CD4-positive, alpha-beta T cell treated with Interleukin-10 for 1 hour (primary cell): ENCODE results near the gene NFIX.

Source experiments
- DNase-seq: peaks from one replicate; pipeline ENCODE4 v3.0.0-alpha.2; 2020

NFIX gene

DNA sequence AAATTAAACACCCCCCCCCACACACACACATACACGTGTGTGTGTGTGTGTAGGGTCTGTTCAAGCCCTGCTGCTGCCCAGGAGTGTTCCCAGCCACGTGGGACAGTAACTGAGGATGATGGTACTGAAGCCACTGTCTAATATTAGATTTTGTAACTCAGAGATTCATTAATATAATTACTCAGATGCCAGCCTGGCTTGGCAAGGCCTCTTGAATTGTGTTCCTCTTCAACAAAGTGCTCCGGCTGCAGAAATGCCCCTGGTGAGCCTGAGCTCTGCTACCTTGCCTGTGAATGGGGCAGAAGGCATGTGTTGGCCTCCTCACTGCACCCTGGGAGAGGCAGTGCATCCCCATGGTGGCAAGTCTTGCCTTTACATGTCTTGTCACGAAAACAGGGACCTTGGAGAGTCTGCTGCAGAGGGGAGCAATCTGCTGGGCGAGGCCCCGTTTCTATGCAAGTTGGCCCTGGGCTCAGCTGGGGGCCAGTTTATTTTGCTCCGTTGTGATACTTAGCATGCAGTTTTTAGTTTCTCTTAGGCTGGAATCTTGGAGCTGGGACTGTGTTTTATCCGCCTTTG, 44.0 kb downstream of the NFIX start:
- DNase-seq = no peak

DNA sequence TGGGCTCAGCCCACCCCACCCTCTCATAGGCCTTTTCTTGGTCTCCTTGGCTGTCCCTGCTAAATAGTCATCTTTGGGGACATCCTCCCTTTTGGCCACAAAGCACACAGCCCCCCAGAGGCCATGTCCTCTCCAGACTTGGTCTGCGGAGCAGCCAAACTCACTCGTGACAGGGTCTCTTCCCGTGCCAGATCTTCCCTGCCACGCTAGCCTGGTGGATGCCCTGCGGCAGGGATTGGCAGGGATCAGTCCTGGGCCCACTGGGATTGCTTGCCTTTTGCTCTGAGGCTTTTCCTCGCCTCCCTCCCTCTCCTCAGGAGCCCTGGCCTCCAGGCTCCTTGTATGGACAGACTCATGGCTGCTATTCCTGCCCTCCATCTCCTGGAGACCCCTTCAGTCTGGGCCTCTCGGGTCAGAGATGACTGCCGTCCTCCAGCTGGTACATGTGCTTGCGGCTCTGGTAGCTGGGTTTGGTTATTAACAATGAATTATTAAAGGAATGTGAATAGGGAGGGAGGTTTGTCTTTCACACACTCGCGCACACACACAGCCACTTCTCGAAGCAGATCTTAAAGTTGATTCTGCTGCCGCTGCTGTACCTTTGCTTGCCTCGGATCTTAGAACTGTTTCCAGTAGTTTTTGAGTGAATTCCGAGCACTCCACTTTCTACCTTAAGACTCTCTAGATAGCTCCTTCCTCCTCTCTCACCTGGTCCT, 45.1 kb downstream of the NFIX start:
- DNase-seq = no peak

DNA sequence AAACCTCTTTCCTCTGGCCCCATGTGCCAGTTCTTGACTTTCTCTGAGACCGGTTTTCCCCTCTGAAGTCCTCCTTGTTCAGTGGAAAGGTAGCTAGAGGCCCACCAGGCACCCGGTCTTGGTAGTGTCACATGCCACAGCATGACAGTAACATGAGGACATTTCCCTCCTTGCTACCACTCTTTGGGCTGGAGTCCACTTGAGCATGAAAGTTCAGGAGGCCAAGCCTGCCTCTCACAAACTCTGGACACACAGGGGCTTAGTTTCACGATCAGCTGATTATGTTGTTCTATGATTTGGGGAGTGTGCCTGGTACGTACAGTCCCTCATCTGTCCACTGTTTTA, 45.6 kb downstream of the NFIX start:
- no peak for DNase-seq

DNA sequence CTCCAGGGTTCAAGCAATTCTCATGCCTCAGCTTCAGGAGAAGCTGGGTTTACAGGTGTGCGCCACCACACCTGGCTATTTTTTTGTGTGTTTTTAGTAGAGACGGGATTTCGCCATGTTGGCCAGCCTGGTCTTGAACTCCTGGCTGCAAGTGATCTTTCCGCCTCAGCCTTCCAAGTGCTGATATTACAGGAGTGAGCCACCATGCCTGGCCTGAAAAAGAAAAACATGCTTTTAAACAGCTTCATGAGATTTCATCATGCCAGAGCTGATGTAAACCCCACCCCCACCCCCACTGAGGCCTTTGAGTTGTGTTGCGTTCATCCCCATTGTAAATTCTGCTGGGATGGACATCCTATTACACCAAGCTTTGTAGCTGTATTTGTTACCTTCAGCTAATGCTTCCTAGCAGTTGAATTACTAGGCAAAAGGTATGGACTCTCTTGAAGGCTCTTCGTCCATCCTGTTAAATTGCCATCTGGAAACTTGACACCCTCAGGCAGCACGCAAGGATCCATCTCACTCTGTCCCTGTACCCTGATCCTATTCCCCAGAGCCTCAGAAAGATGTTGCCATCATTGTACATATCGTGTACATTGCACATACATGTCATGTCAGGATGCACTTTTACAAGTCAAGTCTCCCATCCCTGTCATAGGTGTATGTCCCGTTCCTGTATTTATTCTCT, 47.3 kb downstream of the NFIX start:
- DNase-seq = no peak

DNA sequence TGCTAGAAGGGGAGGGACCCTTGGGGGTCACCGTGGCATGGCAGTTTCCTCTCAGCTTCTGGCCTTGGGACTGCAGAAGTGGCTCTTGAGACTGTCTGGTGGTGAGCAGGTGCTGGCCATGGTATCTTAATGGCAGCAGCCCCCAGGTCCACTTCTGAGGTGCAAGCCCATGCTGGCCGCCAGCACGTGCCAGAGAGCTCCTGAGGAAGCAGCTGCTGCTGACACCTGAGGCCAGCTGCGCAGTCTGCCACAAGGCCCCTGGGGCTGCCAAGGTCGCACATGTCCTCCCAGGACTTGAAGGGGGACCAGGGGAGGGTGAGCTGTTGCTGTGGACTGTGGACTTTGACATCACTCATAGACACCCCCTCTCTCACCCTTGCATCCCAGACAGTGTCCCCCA, 48.0 kb downstream of the NFIX start:
- DNase-seq = no peak

DNA sequence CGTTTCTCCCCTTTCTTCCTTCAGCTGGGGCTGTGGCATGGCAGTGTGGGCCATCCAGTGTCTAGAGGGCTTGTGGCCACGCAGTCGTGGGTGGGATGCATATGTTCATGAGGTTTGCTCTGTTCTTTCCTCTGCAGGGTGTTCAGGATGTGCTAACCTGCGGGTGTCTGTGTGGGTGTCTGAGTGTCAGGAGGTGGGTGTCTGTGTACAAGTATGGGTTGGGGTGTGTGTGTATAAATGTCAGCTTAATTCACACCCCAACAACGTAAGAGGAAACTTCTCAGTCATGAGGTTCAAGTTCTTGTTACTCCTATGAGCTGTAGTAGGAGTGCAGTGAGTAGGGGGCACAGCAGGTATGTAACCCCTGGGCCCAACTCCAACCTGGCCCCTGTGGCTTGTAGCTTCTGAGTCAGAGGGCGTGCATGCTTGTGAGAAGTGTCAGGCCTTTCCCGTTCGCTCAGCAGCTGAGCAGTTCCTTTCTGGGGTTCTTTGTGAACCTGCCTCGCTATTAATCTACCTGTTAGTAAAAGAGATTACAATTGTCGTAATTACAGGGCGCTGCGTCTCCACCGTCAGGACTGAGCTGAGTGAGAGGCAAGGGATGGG, 49.1 kb downstream of the NFIX start:
- peak; percentile 65 for DNase-seq

DNA sequence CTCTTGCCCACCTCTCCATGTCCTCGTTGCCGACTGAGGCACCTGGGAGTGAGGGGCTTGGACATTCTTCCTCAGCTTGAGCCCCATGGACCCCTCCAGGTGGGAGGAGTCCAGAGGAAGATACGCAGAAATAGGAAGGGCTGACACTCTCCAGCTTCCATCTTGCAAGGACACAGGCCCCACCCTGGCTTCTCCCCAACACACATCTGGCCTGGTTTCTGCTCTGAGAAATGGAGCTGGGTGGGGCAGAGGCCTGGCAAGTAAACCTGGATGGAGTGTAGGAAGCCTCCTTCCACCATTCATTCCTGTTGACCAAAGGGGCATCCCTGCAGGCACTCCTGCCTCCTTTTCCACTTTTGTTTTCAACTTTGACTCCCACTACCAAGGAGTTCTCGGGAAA, 50.5 kb downstream of the NFIX start:
- DNase-seq = no peak

DNA sequence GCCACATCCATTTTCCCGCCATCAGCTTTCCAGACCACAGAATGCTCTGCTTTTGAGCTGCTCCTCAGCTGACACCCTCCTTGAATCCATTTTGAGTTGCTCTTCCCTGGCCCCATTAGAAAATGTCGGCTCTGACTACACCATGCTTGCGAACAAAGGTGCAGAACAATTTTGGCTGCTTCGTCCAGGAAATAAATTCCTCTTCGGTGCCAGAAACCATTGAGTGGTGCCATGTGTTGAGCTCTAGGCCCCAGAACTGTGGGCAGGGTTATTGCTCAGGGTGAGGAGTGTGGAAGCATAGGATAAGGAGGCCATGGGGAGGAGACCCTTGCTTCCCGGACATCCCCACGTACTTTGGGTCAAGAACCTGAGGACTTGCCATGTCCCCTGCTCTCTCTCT, 52.1 kb downstream of the NFIX start:
- DNase-seq = no peak

DNA sequence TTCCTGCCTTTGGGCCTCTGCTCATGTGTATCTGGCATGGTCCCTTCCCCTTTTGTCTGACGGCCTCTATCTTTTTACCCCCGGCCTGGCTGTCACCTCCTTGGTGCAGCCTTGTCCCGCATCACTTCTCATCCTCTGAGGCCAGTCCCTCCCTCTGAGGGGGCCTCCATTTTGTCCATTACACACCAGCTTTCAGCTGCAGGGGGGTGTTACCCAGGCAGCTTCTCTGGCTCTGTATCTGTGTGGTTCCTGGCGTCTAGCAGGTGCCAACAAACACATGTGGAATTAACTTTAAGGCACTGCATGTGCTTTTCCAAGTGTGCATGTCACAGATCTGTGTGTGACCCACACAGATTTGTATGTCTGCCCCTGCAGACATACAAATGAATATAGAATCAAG, 55.0 kb downstream of the NFIX start:
- DNase-seq = no peak

DNA sequence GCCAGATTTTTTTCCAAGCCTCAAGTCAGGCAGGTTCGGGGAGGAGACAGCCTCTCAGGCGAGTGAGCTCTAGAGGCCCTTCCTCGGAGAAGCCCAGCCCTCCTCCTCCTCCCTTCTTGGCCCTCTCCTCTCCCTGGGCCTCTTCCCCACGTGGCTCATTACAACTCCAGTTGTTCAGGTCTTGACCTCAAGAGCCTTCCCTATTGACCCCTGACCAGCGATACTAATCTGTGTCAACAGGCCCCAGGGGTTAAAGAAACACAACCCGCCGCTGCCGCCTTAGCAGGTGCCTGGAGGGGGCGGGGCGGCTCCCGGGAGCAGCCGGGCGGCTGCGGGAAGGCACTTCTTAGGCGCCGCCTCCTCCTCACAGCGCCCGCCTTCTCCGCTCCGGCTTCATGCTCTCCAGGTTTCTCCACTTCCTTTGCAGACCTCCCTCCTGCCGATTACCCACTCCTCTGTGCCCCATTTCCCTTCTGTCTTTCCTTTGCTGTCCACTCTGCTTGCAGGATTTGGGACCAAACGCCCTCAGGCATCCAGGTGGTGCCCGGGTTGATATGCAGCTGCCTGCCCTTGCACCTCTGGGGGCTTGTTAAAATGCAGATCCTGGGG, 56.4 kb downstream of the NFIX start:
- no peak for DNase-seq

DNA sequence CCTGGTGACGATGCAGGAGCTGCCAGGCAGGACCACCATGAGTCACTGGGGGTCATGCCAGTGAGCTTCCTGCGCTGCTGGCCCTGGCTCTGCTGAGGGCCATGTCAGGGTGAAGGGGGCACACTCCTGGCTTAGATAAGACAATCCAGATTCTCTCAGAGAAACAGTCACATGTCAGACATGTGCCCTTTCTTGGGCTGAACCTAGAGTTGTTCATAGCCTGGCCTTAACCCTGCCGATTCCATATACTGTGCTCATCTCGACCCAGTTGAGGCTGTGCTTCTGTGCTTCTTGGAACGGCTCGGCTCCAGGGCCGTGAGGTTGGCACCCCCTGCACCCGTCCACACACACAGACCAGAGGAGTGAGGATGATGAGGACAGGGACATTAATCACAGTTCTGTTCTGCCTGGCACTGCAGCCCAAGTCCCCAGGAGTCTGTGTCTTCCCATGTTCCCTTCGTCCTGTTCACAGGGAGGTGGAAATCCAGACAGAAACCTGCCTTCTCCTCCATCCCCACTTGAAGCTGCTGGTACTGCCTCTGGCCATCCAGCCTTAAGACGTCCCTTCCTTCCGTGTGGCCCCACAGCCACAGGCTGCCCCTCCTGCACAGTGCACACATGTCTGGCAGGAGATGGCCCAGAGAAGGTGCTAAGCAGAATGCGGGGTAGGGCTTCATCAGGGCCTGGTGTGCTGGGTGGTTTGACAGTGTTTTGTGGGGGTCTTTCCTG, 57.3 kb downstream of the NFIX start:
- DNase-seq = no peak

DNA sequence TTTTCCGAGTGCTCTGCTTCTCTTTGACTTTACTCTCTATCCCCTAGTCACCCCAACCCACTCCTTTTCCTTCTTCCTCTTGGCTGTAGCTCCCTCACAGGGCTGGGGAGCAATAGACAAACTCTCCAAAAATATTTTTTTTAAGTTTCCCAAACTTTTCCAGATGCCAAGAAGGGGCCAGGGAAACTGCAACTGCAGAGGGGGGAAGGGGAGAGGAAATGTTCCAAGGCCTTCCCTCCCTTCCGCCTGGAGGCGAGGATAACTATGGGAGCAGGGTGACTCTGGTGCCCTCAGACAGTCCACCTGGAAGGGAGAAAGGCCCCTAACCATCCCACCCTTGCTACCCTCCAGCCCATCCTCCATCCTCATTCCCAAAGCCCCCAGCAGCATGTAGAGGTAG, 58.0 kb downstream of the NFIX start:
- DNase-seq = no peak

DNA sequence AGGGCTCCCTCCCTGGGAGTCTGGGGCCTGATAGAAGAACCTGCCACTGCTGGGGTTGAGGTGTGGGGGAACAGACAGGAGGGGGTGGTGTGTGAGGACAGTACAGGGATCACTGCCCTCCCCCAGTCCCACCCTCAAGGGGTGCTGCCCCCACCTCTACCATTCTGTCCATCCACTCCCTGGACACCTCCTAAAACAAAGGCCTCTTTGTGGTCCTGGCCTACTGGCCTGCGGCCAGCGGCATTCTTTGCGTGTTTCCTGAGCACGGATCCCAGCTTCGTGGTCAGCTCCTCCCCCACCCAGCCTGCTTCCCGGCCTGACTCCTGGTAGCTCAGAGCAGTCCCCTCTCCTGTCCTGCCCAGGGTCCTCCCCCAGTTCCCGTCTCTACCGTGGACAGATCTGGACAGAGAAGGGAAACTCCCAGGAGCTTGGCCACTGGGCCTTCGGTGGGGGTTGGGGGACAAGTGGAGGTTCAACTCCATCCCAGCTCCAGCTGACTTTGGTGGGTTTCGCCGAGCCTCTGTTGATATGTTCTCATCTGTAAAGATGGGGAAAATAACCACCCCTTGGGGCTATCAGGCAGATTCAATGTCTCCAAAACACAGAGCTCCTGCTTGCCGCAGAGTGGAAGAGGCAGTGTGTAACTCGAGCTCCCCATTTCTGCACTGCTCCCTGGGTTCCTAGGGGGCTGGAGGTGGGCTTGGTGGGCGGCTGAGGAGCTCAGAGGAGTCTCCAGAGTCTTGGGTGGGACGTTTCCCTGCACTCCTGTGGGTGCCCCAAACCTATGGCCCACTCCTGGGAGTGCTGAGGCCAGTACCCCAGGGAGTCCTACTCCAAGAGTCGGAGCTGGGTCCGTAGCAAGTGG, 58.7 kb downstream of the NFIX start:
- DNase-seq = no peak

DNA sequence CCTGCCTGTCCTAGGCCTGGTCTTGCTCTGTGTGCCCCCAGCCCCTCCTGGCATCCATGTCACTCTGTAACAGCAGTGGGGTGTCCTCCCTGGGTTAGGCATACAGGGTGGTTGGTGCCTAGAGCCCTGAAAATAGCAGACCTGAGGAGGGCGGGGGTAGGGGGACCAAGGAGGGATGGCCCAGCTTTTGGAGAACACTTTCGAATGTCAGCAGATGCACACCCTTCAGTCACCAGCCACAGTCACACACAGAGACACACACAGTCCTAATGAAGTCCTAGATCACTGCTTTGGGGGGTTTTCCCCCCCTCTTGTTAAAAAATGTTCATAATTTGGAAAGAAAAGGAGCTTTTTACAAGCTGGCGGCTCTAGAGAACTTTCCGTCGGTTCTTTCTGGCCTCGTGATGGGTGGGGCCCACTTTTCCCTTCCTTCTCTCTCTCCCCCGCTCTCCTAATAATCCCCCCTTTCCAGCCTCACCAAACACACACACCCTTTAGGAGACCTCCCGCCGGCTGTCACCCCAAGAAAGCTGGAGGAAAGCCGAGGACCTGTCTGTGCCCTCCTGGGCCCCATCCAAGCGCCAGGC, 59.4 kb downstream of the NFIX start:
- no peak for DNase-seq

DNA sequence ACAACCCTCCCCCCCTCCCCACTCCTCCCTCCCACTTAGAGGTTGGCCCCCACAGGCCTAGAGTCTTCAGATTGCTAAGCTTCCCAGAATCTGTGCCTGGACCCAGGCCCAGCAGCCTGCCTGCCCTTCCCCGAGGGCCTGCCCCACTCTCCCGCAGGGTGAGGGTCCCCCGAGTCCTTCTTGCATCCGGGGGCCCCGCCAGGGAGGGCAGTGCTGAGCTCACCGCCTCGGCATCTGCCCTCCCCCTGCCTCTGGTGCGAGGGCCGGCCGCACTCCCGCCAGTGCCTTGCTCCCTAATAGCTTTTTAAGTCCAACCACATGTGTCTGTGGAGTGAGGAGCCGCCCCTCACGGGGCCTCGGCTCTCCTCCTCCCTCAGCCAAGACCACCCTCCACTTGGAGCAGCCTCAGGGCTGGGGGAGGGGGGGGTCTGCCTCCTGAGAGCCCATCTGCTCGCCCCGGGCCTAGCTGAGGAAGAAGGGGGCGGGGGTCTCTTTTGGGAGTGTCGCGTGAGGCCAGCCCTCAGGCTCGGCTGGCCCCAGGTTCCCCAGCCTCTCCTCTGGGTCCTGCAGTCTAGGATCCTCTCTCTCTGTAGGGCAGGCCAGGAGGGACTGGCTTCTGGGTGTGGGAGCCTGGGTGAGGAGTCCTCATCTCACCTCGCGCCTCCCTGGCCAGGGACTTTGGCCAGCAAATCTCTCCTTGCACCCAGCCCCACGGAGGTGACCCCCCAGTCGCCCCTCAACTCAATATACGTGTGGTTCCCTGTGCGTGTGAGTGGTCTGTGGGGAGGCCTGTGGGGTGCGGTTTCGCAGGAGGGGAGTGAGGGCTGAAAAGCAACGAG, 60.2 kb downstream of the NFIX start:
- DNase-seq = no peak

DNA sequence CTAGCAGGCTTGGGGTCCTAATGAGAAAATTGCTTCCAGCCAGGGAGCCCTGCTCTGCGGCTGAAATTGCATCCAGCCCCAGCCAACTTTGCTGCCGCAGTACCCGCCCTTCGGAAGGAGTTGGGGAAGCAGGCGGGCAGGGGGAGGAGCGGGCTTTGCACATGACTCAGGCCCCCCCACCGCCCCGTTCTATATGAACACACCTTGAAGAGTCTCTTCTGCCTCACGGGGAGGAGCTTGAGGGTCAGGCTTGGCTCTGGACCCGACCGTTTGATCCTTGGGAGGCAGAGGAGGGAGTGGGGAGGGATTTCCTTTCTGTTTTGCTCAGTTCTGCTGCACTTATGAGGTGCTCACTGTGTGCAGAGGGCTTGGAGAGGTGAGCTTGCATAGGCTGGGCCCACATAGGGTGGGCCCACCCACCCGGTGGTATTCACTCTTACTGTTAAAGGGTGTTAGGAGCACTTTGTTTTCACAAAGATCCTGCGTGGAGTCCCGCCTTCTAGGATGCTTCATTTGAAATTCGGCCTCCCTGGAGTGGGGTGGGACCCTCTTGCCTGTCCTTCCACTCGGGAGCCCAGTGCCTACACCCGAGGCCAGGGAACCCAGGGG, 60.9 kb downstream of the NFIX start:
- no peak for DNase-seq

DNA sequence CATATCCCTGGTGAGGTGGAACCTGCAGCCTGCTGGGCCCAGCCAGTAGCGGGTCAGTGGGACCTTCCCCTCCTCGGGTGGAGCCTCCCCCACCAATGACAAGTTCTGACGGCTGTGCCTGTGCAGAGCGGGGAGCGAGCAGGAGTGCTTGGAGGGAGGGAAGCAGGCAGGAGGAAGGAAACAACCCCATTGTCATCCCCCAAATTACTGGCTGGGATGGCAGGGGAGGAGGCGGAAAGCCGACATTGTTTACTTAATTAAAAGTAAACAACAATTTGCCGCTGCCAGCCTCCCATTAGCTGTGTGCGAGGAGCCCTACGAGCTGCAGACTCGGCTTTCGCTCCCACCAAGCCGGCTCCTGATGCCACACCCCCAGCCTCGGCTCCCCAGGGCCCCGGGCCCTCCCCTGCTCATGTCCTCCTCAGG, 61.9 kb downstream of the NFIX start:
- DNase-seq = no peak

DNA sequence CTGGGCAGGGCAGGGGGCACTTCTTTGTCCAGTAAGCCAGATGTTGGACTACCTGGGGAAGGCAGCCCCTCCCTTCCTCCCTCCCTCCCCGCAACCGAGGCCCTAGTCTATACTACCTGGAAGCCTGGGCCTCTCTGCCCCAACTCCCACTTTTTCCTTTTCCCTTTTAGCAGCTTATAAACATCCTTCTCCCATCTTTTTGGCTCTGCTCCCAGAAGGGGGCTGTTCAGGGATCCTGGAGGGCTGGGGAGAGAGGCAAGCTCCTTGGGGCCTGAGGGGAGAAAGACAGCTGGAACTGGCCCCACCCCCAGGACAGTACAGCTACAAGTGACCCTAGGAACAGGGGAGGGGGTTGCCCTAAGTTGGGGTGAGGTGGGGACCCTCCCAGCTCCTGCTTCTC, 62.5 kb downstream of the NFIX start:
- no peak for DNase-seq

DNA sequence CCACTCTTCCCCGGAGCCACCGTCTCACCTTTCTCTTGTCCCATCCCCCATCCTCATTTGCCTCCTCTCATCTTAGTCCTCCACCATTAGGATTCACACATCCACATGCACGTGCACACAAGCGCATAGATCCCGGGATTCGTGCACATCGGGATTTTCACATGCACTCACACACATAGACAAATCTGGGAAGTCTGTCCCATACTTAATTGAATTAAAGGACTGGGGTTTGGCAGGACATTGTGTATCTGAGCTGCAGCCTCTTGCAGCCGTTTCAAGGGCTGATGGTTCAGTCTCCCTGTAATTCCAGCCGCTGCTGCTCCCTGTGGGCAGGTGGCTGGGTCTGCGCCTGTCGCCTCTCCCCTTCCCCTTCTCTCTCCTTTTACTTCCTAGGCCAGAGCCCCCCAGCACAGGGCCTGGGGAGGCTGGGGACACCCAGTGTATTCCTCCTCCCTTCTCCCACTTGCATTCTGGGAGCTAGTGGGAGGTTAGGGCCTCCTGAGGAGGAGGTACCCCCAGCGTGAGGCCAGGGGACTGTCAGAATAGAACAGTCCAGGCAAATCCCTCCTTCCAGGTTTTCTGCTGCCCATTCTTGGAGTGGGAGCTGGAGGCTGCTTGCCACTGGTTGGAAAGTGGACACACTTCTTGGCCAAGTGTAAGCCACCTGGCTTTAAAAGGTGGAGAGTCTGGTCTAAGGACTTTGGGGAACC, 63.8 kb downstream of the NFIX start:
- no peak for DNase-seq
